H9 (cell line): ENCODE data around the gene ADAMTS2. TPM values are rescaled to one million over a fixed set of nuclear protein-coding genes. Genes with fewer than 3 reads are reported as not detected.
A peak's percentile ranks its signal among the peaks of the same experiment; 100 is the strongest.

Experiments used
- DNase-seq: peaks from one replicate; pipeline ENCODE4 v3.0.0-alpha.2; 2017
- H2AFZ ChIP-seq: one replicate; pipeline ENCODE4 v1.6.1; 2013; ENCODE audit warnings: mild to moderate bottlenecking, low read length, control low read depth, moderate library complexity
- H2AK5ac ChIP-seq: 2 replicates; pipeline ENCODE4 v1.6.1; 2013; ENCODE audit warnings: low read length, control low read depth, mixed read lengths; ENCODE audit not compliant: insufficient read length
- H2BK120ac ChIP-seq: one replicate; pipeline ENCODE4 v1.6.1; 2013; ENCODE audit warnings: low read depth, mild to moderate bottlenecking, low read length, control low read depth, inconsistent platforms; ENCODE audit not compliant: poor library complexity, severe bottlenecking
- H2BK12ac ChIP-seq: 2 replicates; pipeline ENCODE4 v1.6.1; 2013; ENCODE audit warnings: low read length, control low read depth, mixed read lengths, low read depth; ENCODE audit not compliant: insufficient read length
- H2BK15ac ChIP-seq: 2 replicates; pipeline ENCODE4 v1.6.1; 2013; ENCODE audit warnings: low read depth, low read length, control low read depth
- H2BK20ac ChIP-seq: one replicate; pipeline ENCODE4 v1.6.1; 2013; ENCODE audit warnings: low read depth, mild to moderate bottlenecking, low read length, control low read depth, inconsistent platforms; ENCODE audit not compliant: poor library complexity, severe bottlenecking
- H2BK5ac ChIP-seq: 2 replicates; pipeline ENCODE4 v1.6.1; 2013; ENCODE audit warnings: low read length, control low read depth, mixed read lengths; ENCODE audit not compliant: insufficient read length
- H3K14ac ChIP-seq: 2 replicates; pipeline ENCODE4 v1.6.1; 2013; ENCODE audit warnings: low read length, control low read depth; ENCODE audit not compliant: insufficient read depth
- H3K18ac ChIP-seq: 2 replicates; pipeline ENCODE4 v1.6.1; 2013; ENCODE audit warnings: low read depth, mild to moderate bottlenecking, mixed read lengths, low read length, control low read depth; ENCODE audit not compliant: insufficient read length
- H3K23ac ChIP-seq: 2 replicates; pipeline ENCODE4 v1.6.1; 2013; ENCODE audit warnings: low read length, control low read depth, mixed read lengths, low read depth; ENCODE audit not compliant: insufficient read length
- H3K23me2 ChIP-seq: 2 replicates; pipeline ENCODE4 v1.6.1; 2013; ENCODE audit warnings: low read depth, mild to moderate bottlenecking, mixed read lengths, low read length, control low read depth; ENCODE audit not compliant: insufficient read length, poor library complexity, severe bottlenecking
- H3K27ac ChIP-seq: 2 replicates; pipeline ENCODE4 v1.5.1; 2013; ENCODE audit warnings: low read length, control low read depth, mixed read lengths, low read depth; ENCODE audit not compliant: insufficient read length
- H3K27me3 ChIP-seq: 2 replicates; pipeline ENCODE4 v1.6.1; 2013; ENCODE audit warnings: low read length, control low read depth, inconsistent platforms; ENCODE audit not compliant: insufficient read depth
- H3K4ac ChIP-seq: 2 replicates; pipeline ENCODE4 v1.6.1; 2013; ENCODE audit warnings: low read depth, mild to moderate bottlenecking, control low read depth, inconsistent platforms, low read length, moderate library complexity
- H3K4me1 ChIP-seq: 2 replicates; pipeline ENCODE4 v1.6.1; 2013; ENCODE audit warnings: low read length, control low read depth, inconsistent platforms; ENCODE audit not compliant: insufficient read depth
- H3K4me2 ChIP-seq: 2 replicates; pipeline ENCODE4 v1.6.1; 2013; ENCODE audit warnings: low read length, control low read depth, mixed read lengths; ENCODE audit not compliant: insufficient read length, insufficient read depth
- H3K56ac ChIP-seq: 2 replicates; pipeline ENCODE4 v1.6.1; 2013; ENCODE audit warnings: low read depth, mild to moderate bottlenecking, mixed read lengths, low read length, control low read depth; ENCODE audit not compliant: insufficient read length
- H3K79me1 ChIP-seq: 2 replicates; pipeline ENCODE4 v1.6.1; 2013; ENCODE audit warnings: low read depth, mild to moderate bottlenecking, moderate library complexity, low read length, control low read depth, inconsistent platforms; ENCODE audit not compliant: insufficient read depth, poor library complexity, severe bottlenecking
- H3K79me2 ChIP-seq: 2 replicates; pipeline ENCODE4 v1.6.1; 2013; ENCODE audit warnings: low read length, control low read depth, inconsistent platforms; ENCODE audit not compliant: insufficient read depth
- H3K9ac ChIP-seq: 2 replicates; pipeline ENCODE4 v1.6.1; 2013; ENCODE audit warnings: low read length, control low read depth, mixed read lengths; ENCODE audit not compliant: insufficient read length; ENCODE audit errors: extremely low read depth
- H3K9me3 ChIP-seq: one replicate; pipeline ENCODE4 v1.6.1; 2013; ENCODE audit warnings: low read depth, low read length, inconsistent platforms; ENCODE audit not compliant: control insufficient read depth
- H3T11ph ChIP-seq: one replicate; pipeline ENCODE4 v1.6.1; 2013; ENCODE audit warnings: mild to moderate bottlenecking, low read length, control low read depth, inconsistent platforms
- H4K20me1 ChIP-seq: one replicate; pipeline ENCODE4 v1.6.1; 2013; ENCODE audit not compliant: control insufficient read depth, insufficient read length, insufficient read depth
- H4K5ac ChIP-seq: 2 replicates; pipeline ENCODE4 v1.6.1; 2013; ENCODE audit warnings: low read depth, mild to moderate bottlenecking, mixed read lengths, low read length, control low read depth; ENCODE audit not compliant: insufficient read length
- H4K8ac ChIP-seq: replicated peaks from 2 replicates; pipeline ENCODE4 v1.6.1; 2013; ENCODE audit warnings: low read length, control low read depth, mixed read lengths, low read depth; ENCODE audit not compliant: insufficient read length
- H4K91ac ChIP-seq: 2 replicates; pipeline ENCODE4 v1.6.1; 2013; ENCODE audit warnings: low read depth, mild to moderate bottlenecking, moderate library complexity, mixed read lengths, low read length, control low read depth; ENCODE audit not compliant: insufficient read length
- H3K27ac Mint-ChIP-seq, 3 experiments: 2 replicates in 2 of 3; 3 replicates in 1 of 3; pipeline ENCODE4 v1.8.0; 2020 to 2021; ENCODE audit warnings: mixed read lengths in 3 of 3, mild to moderate bottlenecking in 1 of 3, moderate library complexity in 1 of 3
- H3K27me3 Mint-ChIP-seq: 2 replicates; pipeline ENCODE4 v1.8.0; 2021; ENCODE audit warnings: low read depth, mild to moderate bottlenecking, moderate library complexity, mixed read lengths
- H3K36me3 Mint-ChIP-seq, 3 experiments: 2 replicates in 2 of 3; 3 replicates in 1 of 3; pipeline ENCODE4 v1.8.0; 2020 to 2021; ENCODE audit warnings: low read depth in 3 of 3, mixed read lengths in 3 of 3; ENCODE audit not compliant: insufficient read depth in 1 of 3
- H3K4me1 Mint-ChIP-seq, 2 experiments: 2 replicates each; pipeline ENCODE4 v1.8.0; 2020; ENCODE audit warnings: mixed read lengths in 2 of 2
- H3K4me3 Mint-ChIP-seq, 2 experiments: 2 replicates in 1 of 2; 3 replicates in 1 of 2; pipeline ENCODE4 v1.8.0; 2020 to 2021; ENCODE audit warnings: mild to moderate bottlenecking in 2 of 2, mixed read lengths in 2 of 2, moderate library complexity in 1 of 2
- H3K9me3 Mint-ChIP-seq, 2 experiments: 2 replicates in 1 of 2; 3 replicates in 1 of 2; pipeline ENCODE4 v1.8.0; 2020; ENCODE audit warnings: mild to moderate bottlenecking in 2 of 2, mixed read lengths in 2 of 2, moderate library complexity in 1 of 2
- WGBS: extraction: QIAGEN DNeasy Blood & Tissue Kit; methylation state at CpG from one replicate; pipeline ENCODE4 v1.1.7; 2013; ENCODE audit warnings: missing lambda C conversion rate, low lambda C conversion rate, mixed read lengths; ENCODE audit not compliant: insufficient read length; ENCODE audit errors: extremely low coverage; 5-methylcytosine and 5-hydroxymethylcytosine counted together
- total RNA-seq: library from RNA; stranded (reverse); gene quantifications from 2 replicates; pipeline ENCODE4 v1.2.1, GENCODE V29; 2021
- TF ChIP-seq, protein P1 (sequence below): fragments of 200-600 bp; sonication (generic); conservative IDR thresholded peaks from 3 replicates; pipeline ENCODE4 v1.8.0; 2021; ENCODE audit warnings: antibody characterized with exemption, mild to moderate bottlenecking

Gene ADAMTS2
- total RNA-seq, 1 experiment from 2014 or later, result 5.4 TPM

DNA sequence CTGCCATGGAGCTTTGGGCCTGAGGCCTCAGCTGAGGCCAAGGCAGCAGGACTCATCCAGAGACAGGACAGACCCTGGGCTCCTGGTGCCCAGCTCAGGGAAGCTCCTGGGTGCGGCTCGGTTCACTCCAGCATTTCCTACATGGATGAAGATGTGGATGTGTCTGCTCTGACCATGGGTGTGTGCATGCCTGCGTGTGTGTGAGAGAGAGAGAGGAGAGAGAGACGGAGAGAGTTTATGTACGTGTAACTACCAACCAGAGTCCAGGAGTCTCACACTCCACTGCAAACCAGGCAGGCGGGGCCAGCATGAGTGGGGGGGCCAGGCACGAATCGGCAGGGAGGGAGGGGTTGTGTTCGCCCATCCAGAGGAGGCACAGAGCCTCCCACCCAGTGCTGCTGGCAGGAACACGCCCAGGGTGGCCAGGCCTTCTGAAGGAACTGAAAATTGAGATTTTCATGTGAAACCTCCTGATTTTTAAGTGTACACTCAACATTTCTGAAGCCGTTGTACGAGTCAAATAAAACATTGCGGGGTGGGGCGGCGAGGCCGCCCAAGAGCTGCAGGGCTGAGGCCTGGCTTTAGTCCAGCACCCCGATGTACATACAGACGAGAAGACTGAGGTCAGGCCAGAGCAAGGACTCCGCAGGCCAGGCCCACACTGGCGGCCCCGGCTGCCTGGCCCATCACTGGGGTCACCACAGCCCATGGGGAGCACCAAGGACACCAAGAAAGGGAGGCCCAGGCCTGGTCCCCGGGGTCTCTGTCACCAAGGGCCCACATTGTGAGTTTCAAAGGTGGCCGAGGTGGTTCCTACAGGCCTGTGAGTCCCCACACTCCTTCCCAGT lies 88.7 kb downstream of the ADAMTS2 start:
- H4K20me1 ChIP-seq, result no peaks in the 10 kb centered on the region
- H3K36me3 Mint-ChIP-seq, result no peaks in the 10 kb centered on the region
- H3K79me1 ChIP-seq, result no peaks in the 10 kb centered on the region
- no peak overlapping the region for H3K23ac ChIP-seq
- H3K56ac ChIP-seq, result no peak overlapping the region
- H2BK12ac ChIP-seq, result no peak overlapping the region
- H3T11ph ChIP-seq, result no peak overlapping the region
- no peaks in the 10 kb centered on the region for H3K27me3 ChIP-seq
- no peak overlapping the region for H2BK120ac ChIP-seq
- no CpG with 5 or more reads among the region's 23 CpGs for WGBS
- no peaks in the 10 kb centered on the region for H3K9me3 ChIP-seq
- H3K4me1 ChIP-seq, result no peaks in the 10 kb centered on the region
- peaks cover 4% of the 10 kb centered on the region for H3K23me2 ChIP-seq
- peak; percentile 6 for DNase-seq
- H3K79me2 ChIP-seq, result no peaks in the 10 kb centered on the region
- H2AFZ ChIP-seq, result no peak overlapping the region
- H3K27ac Mint-ChIP-seq, result peak overlapping the region in 1 of 3 experiments; percentile 8; a peak in 3 of 7 replicates
- H4K8ac ChIP-seq, result no peak overlapping the region
- TF ChIP-seq, protein P1, sequence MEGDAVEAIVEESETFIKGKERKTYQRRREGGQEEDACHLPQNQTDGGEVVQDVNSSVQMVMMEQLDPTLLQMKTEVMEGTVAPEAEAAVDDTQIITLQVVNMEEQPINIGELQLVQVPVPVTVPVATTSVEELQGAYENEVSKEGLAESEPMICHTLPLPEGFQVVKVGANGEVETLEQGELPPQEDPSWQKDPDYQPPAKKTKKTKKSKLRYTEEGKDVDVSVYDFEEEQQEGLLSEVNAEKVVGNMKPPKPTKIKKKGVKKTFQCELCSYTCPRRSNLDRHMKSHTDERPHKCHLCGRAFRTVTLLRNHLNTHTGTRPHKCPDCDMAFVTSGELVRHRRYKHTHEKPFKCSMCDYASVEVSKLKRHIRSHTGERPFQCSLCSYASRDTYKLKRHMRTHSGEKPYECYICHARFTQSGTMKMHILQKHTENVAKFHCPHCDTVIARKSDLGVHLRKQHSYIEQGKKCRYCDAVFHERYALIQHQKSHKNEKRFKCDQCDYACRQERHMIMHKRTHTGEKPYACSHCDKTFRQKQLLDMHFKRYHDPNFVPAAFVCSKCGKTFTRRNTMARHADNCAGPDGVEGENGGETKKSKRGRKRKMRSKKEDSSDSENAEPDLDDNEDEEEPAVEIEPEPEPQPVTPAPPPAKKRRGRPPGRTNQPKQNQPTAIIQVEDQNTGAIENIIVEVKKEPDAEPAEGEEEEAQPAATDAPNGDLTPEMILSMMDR, result no peak
- H3K27me3 Mint-ChIP-seq, result no peaks in the 10 kb centered on the region
- H2BK20ac ChIP-seq, result no peak overlapping the region
- H4K91ac ChIP-seq, result no peak overlapping the region
- H3K4ac ChIP-seq, result no peak overlapping the region
- no peak overlapping the region for H2AK5ac ChIP-seq
- H3K4me2 ChIP-seq, result no peak overlapping the region
- H4K5ac ChIP-seq, result no peak overlapping the region
- H2BK5ac ChIP-seq, result no peak overlapping the region
- no peak overlapping the region for H3K9ac ChIP-seq
- H3K9me3 Mint-ChIP-seq, result no peaks in the 10 kb centered on the region
- peaks cover 8 to 11% of the 10 kb centered on the region in 2 experiments for H3K4me1 Mint-ChIP-seq
- H3K4me3 Mint-ChIP-seq, result no peak overlapping the region
- no peak overlapping the region for H2BK15ac ChIP-seq
- H3K14ac ChIP-seq, result no peak overlapping the region; the same call in 1 of the 2 replicates
- no peak overlapping the region for H3K27ac ChIP-seq
- no peak overlapping the region for H3K18ac ChIP-seq
